IMR-90 (cell line): ENCODE results near the gene PRKAG2. TPM values are rescaled to one million over a fixed set of nuclear protein-coding genes. Genes with fewer than 3 reads are reported as not detected.

Source experiments
- ATAC-seq: fragments of 200-7000 bp; cut with Tn5 transposase; 2 replicates; pipeline ENCODE4 v1.9.1; 2020; ENCODE audit warnings: low read depth, mild to moderate bottlenecking, moderate library complexity
- BruUV-seq: library from RNA; stranded (reverse); fragments of 400-500 nt; replicated peaks from 2 replicates; lab custom pipeline; 2021; lab: Mats Ljungman, UMichigan
- CTCF ChIA-PET: fragments of 300-600 bp; formaldehyde crosslinking; extraction: SDS; loops from one replicate; lab custom pipeline; 2021; ENCODE audit warnings: antibody characterized with exemption; lab: Yijun Ruan, JAX
- POLR2A ChIA-PET: fragments of 300-600 bp; sonication (Branson Sonifier 250); formaldehyde crosslinking; loops from one replicate; lab custom pipeline; 2022; ENCODE audit warnings: antibody characterized with exemption; ENCODE audit not compliant: unreplicated experiment; lab: Charles Lee
- DNase-seq: peaks from one replicate; pipeline ENCODE4 v3.0.0; 2013
- H2AFZ ChIP-seq: replicated peaks from 2 replicates; pipeline ENCODE3; 2013; ENCODE audit warnings: low read length, mild to moderate bottlenecking; ENCODE audit not compliant: poor library complexity
- H2AK5ac ChIP-seq: 2 replicates; pipeline ENCODE4 v1.6.1; 2013; ENCODE audit warnings: low read depth, low read length, inconsistent platforms
- H2AK9ac ChIP-seq: replicated peaks from 2 replicates; pipeline ENCODE3; 2013; ENCODE audit warnings: mild to moderate bottlenecking, low read depth, low read length, moderate library complexity; ENCODE audit not compliant: poor library complexity
- H2BK120ac ChIP-seq: 2 replicates; pipeline ENCODE4 v1.6.1; 2013; ENCODE audit warnings: low read depth, low read length, inconsistent platforms
- H2BK15ac ChIP-seq: 3 replicates; pipeline ENCODE4 v1.6.1; 2013; ENCODE audit warnings: low read depth, low read length, inconsistent platforms
- H2BK20ac ChIP-seq: 2 replicates; pipeline ENCODE4 v1.6.1; 2013; ENCODE audit warnings: low read depth, mild to moderate bottlenecking, inconsistent platforms, low read length, moderate library complexity
- H2BK5ac ChIP-seq: 2 replicates; pipeline ENCODE4 v1.6.1; 2013; ENCODE audit warnings: mild to moderate bottlenecking, low read depth, low read length, inconsistent platforms; ENCODE audit not compliant: poor library complexity, severe bottlenecking
- H3K14ac ChIP-seq: replicated peaks from 2 replicates; pipeline ENCODE4 v1.6.1; 2013; ENCODE audit warnings: low read depth, low read length, inconsistent platforms
- H3K18ac ChIP-seq: 2 replicates; pipeline ENCODE4 v1.6.1; 2013; ENCODE audit warnings: low read depth, low read length, control low read depth
- H3K23ac ChIP-seq: 2 replicates; pipeline ENCODE4 v1.6.1; 2013; ENCODE audit warnings: low read depth, low read length, inconsistent platforms
- H3K27ac ChIP-seq: 2 replicates; pipeline ENCODE4 v1.5.1; 2013; ENCODE audit warnings: mild to moderate bottlenecking, control low read depth, low read length; ENCODE audit not compliant: insufficient read depth
- H3K27me3 ChIP-seq: 2 replicates; pipeline ENCODE4 v1.6.1; 2013; ENCODE audit warnings: low read length; ENCODE audit not compliant: control insufficient read depth, insufficient read depth
- H3K36me3 ChIP-seq: 2 replicates; pipeline ENCODE4 v1.6.1; 2013; ENCODE audit warnings: low read length, mixed read lengths; ENCODE audit not compliant: control insufficient read depth, insufficient read depth
- H3K4ac ChIP-seq: 2 replicates; pipeline ENCODE4 v1.6.1; 2013; ENCODE audit warnings: low read depth, low read length, inconsistent platforms
- H3K4me1 ChIP-seq: 2 replicates; pipeline ENCODE4 v1.6.1; 2013; ENCODE audit warnings: low read length, mixed read lengths; ENCODE audit not compliant: control insufficient read depth, insufficient read depth
- H3K4me2 ChIP-seq: 2 replicates; pipeline ENCODE4 v1.6.1; 2013; ENCODE audit warnings: low read depth, mild to moderate bottlenecking, control low read depth, low read length, moderate library complexity
- H3K4me3 ChIP-seq: 2 replicates; pipeline ENCODE4 v1.5.1; 2013; ENCODE audit warnings: low read depth, mild to moderate bottlenecking, control low read depth, low read length, moderate library complexity; ENCODE audit not compliant: insufficient read depth
- H3K56ac ChIP-seq: 2 replicates; pipeline ENCODE4 v1.6.1; 2013; ENCODE audit warnings: low read length, inconsistent platforms; ENCODE audit not compliant: insufficient read depth; ENCODE audit errors: extremely low read depth
- H3K79me1 ChIP-seq, 2 experiments: 2 replicates each; pipeline ENCODE4 v1.6.1; 2013; ENCODE audit warnings: low read length in 2 of 2, inconsistent platforms in 1 of 2, low read depth in 1 of 2
- H3K9ac ChIP-seq: 2 replicates; pipeline ENCODE4 v1.6.1; 2013; ENCODE audit warnings: low read depth, low read length, control low read depth
- H3K9me1 ChIP-seq: 2 replicates; pipeline ENCODE4 v1.6.1; 2013; ENCODE audit warnings: low read length, inconsistent platforms; ENCODE audit not compliant: insufficient read depth
- H3K9me3 ChIP-seq: 2 replicates; pipeline ENCODE4 v1.6.1; 2013; ENCODE audit warnings: low read length; ENCODE audit not compliant: control insufficient read depth, insufficient read depth
- H4K20me1 ChIP-seq: 2 replicates; pipeline ENCODE4 v1.6.1; 2013; ENCODE audit warnings: low read length, inconsistent platforms; ENCODE audit not compliant: insufficient read depth
- H4K5ac ChIP-seq: 2 replicates; pipeline ENCODE4 v1.6.1; 2013; ENCODE audit warnings: mild to moderate bottlenecking, low read depth, low read length, control low read depth
- H4K8ac ChIP-seq, 2 experiments: 2 replicates each; pipeline ENCODE4 v1.6.1; 2013; ENCODE audit warnings: low read depth in 2 of 2, low read length in 2 of 2, control low read depth in 1 of 2, inconsistent platforms in 1 of 2
- H4K91ac ChIP-seq: 2 replicates; pipeline ENCODE4 v1.6.1; 2013; ENCODE audit warnings: low read depth, low read length, inconsistent platforms; ENCODE audit not compliant: insufficient read depth
- BHLHE40 ChIP-seq: fragments of 150-350 bp; IDR thresholded peaks from 2 replicates; pipeline ENCODE4 v1.6.1; 2016; ENCODE audit warnings: mild to moderate bottlenecking, low read depth, low read length
- CEBPB ChIP-seq: IDR thresholded peaks from 2 replicates; pipeline ENCODE4 v1.6.1; 2012; ENCODE audit warnings: low read depth, low read length, improper control_type of control experiment
- CHD1 ChIP-seq: IDR thresholded peaks from 2 replicates; pipeline ENCODE4 v1.6.1; 2012; ENCODE audit warnings: low read depth, low read length, improper control_type of control experiment
- FOS ChIP-seq: fragments of 150-350 bp; IDR thresholded peaks from 2 replicates; pipeline ENCODE4 v1.6.1; 2016; ENCODE audit warnings: low read depth, low read length
- MAZ ChIP-seq: IDR thresholded peaks from 2 replicates; pipeline ENCODE4 v1.6.1; 2012; ENCODE audit warnings: low read depth, mild to moderate bottlenecking, low read length, improper control_type of control experiment, moderate library complexity, borderline replicate concordance
- MXI1 ChIP-seq: IDR thresholded peaks from 2 replicates; pipeline ENCODE4 v1.6.1; 2012; ENCODE audit warnings: low read depth, mild to moderate bottlenecking, low read length, moderate library complexity, borderline replicate concordance
- NFE2L2 ChIP-seq: fragments of 150-350 bp; IDR thresholded peaks from 2 replicates; pipeline ENCODE4 v1.6.1; 2016; ENCODE audit warnings: low read depth, mild to moderate bottlenecking, low read length
- POLR2A ChIP-seq: IDR thresholded peaks from 2 replicates; pipeline ENCODE4 v1.6.1; 2012; ENCODE audit warnings: mild to moderate bottlenecking, low read depth, low read length
- RAD21 ChIP-seq: IDR thresholded peaks from 2 replicates; pipeline ENCODE4 v1.6.1; 2012; ENCODE audit warnings: low read length, improper control_type of control experiment
- RCOR1 ChIP-seq: IDR thresholded peaks from 2 replicates; pipeline ENCODE4 v1.6.1; 2012; ENCODE audit warnings: mild to moderate bottlenecking, low read length, improper control_type of control experiment; ENCODE audit not compliant: insufficient replicate concordance
- RFX5 ChIP-seq: IDR thresholded peaks from 2 replicates; pipeline ENCODE4 v1.8.0; 2012; ENCODE audit warnings: low read depth, mild to moderate bottlenecking, low read length, moderate library complexity
- WGBS, 2 experiments: methylation state at CpG; one replicate each; pipeline versions ENCODE4 v1.1.5 to v1.1.7; 2013; ENCODE audit warnings: missing lambda C conversion rate in 2 of 2; ENCODE audit not compliant: insufficient read length in 1 of 2; ENCODE audit errors: extremely low coverage in 2 of 2; 5-methylcytosine and 5-hydroxymethylcytosine counted together
- dilution Hi-C: fragments of 300-500 bp; cut with HindIII; formaldehyde crosslinking; loops from one replicate; pipeline ENCODE4 v1.14.3; 2018; ENCODE audit warnings: low sequenced_read_pairs; ENCODE audit not compliant: unreplicated experiment
- in situ Hi-C: fragments of 300-500 bp; cut with MboI; formaldehyde crosslinking; loops from 3 replicates; pipeline ENCODE4 v1.14.3; 2019; ENCODE audit warnings: low sequenced_read_pairs, inconsistent platforms, mixed read lengths
- intact Hi-C: fragments of 100-400 bp; cut with micrococcal nuclease; formaldehyde crosslinking; loops from 2 replicates; pipeline ENCODE4 v1.10.0; 2022
- polyA plus RNA-seq, 3 experiments: library from polyadenylated mRNA; depleted of rRNA; stranded (reverse); fragments of >200 nt; gene quantifications; 2 replicates each; pipeline ENCODE4 v1.2.3, GENCODE V29; 2012; ENCODE audit warnings: low replicate concordance in 1 of 3
- total RNA-seq: library from RNA; depleted of rRNA; stranded (reverse); fragments of >200 nt; gene quantifications from 2 replicates; pipeline ENCODE4 v1.2.3, GENCODE V29; 2012
- TF ChIP-seq, protein P1 (sequence below): conservative IDR thresholded peaks from 2 replicates; pipeline ENCODE4 v1.5.1; 2012; ENCODE audit warnings: mild to moderate bottlenecking, low read depth, low read length, improper control_type of control experiment
- TF ChIP-seq, protein P2 (sequence below): fragments of 150-350 bp; IDR thresholded peaks from 2 replicates; pipeline ENCODE4 v1.6.1; 2017; ENCODE audit warnings: mild to moderate bottlenecking, antibody characterized with exemption, low read length, low read depth

The PRKAG2 gene
- total and polyA plus RNA-seq, 2 of the 4 experiments (the other 2 are of a cell fraction), result 15.4 to 21.6 TPM

DNA sequence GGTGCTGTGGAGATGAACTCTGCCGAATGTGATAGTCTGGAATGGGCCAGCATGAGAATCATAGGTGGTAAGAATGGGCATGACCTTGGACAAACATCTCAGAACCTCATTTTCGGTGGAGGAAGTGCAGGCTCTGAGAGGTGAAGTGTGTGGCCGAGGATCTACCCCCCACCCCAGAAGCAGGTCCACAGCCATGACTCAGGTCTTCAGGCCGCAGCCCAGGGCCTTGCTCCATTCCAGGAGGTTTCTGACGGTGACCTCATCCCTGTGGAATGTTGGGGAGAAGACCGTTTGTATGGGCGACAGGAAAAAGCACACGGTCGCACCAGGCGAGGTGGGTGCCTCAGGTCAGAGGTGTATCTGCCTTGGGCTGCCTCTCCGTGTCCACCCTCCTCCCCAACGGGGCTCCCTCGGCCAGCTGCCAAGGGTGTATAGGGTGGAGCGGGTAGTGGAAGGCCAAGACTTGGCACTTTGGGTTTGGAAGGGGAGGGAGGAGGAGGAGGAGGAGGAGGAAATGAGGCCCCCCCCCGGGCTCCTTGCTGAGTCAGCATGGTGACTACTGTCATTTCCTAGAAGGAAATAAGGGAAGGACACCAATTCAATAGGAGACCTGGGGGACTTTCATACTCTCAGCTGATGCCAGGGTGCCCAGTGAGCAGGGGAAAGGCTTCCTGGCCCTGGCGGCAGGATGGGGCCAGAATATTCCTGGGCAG is 189.2 kb downstream of the PRKAG2 start (continued):
- TF ChIP-seq, protein P1, sequence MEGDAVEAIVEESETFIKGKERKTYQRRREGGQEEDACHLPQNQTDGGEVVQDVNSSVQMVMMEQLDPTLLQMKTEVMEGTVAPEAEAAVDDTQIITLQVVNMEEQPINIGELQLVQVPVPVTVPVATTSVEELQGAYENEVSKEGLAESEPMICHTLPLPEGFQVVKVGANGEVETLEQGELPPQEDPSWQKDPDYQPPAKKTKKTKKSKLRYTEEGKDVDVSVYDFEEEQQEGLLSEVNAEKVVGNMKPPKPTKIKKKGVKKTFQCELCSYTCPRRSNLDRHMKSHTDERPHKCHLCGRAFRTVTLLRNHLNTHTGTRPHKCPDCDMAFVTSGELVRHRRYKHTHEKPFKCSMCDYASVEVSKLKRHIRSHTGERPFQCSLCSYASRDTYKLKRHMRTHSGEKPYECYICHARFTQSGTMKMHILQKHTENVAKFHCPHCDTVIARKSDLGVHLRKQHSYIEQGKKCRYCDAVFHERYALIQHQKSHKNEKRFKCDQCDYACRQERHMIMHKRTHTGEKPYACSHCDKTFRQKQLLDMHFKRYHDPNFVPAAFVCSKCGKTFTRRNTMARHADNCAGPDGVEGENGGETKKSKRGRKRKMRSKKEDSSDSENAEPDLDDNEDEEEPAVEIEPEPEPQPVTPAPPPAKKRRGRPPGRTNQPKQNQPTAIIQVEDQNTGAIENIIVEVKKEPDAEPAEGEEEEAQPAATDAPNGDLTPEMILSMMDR, result no peak

GRCh38 chr7:151686826-151687225 is 190.1 kb downstream of the PRKAG2 start:
- Histone ChIP-seq H3K4me1 (peaks cover 38% of the 10 kb centered on the region), H3K18ac (peak overlapping the region; percentile 94), H2AK5ac (peak overlapping the region; percentile 99), H2BK120ac (peak overlapping the region; percentile 98), H3K4me2 (no peak overlapping the region), H3K9ac (0 out of 2 replicates have a peak overlapping the region, but pooled peaks have one; percentile 20), H3K79me1 (peaks cover 3% of the 10 kb centered on the region in 2 experiments; a peak in 1 of 4 replicates), H2BK15ac (peak overlapping the region; percentile 100), H3K56ac (peak overlapping the region; percentile 58; the same call in 1 of the 2 replicates), H3K36me3 (no peaks in the 10 kb centered on the region), H2BK20ac (peak overlapping the region; percentile 97), H2BK5ac (peak overlapping the region; percentile 98), H3K9me1 (peaks cover 20% of the 10 kb centered on the region), H2AFZ (peak overlapping the region; percentile 60), H3K23ac (peak overlapping the region; percentile 81), H4K8ac (peak overlapping the region; percentile 69 to 96), H3K4me3 (no peak overlapping the region), H4K20me1 (no peaks in the 10 kb centered on the region), H4K91ac (peak overlapping the region; percentile 100), H3K4ac (peak overlapping the region; percentile 95), H3K27ac (peak overlapping the region; percentile 86), H2AK9ac (peak overlapping the region; percentile 62), H3K14ac (peak overlapping the region; percentile 85), H3K27me3 (no peaks in the 10 kb centered on the region), H4K5ac (peak overlapping the region; percentile 94), H3K9me3 (no peaks in the 10 kb centered on the region)
- ChIA-PET POLR2A (no interaction called here), CTCF (no interaction called here)
- intact Hi-C loops, result loop anchor here (1.0 to 2.0 kb wide), 3 partner anchors 22 to 56 kb away; no protein-coding TSS in a partner anchor
- ATAC-seq (peak; percentile 3; the same call in 1 of the 2 replicates), DNase-seq (no peak)
- BruUV-seq, result no TSS peak
- WGBS, 2 experiments, result 75% methylated on average over 1 of the region's 2 CpGs; no CpG with 5 or more reads in 1 of the 2 experiments
- dilution Hi-C loops, result no loop called here
- in situ Hi-C loops, result no loop called here
- no peak for TF ChIP-seq BHLHE40
- TF ChIP-seq RAD21, result no peak
- TF ChIP-seq FOS, result no peak
- TF ChIP-seq CEBPB, result no peak; the same call in 1 of the 2 replicates
- TF ChIP-seq MXI1, result no peak
- TF ChIP-seq CHD1, result no peak
- no peak for TF ChIP-seq MAZ
- TF ChIP-seq RCOR1, result no peak
- TF ChIP-seq NFE2L2, result no peak
- no peak for TF ChIP-seq RFX5
- no peak for TF ChIP-seq POLR2A
- TF ChIP-seq, protein P2, sequence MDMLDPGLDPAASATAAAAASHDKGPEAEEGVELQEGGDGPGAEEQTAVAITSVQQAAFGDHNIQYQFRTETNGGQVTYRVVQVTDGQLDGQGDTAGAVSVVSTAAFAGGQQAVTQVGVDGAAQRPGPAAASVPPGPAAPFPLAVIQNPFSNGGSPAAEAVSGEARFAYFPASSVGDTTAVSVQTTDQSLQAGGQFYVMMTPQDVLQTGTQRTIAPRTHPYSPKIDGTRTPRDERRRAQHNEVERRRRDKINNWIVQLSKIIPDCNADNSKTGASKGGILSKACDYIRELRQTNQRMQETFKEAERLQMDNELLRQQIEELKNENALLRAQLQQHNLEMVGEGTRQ, result no peak
